ENCODE measurements around the gene PCNX3. TPM values are rescaled to one million over a fixed set of nuclear protein-coding genes. Genes with fewer than 3 reads are reported as not detected.

PCNX3 gene
- total and polyA plus RNA-seq, 2 of the 13 experiments (the other 11 are each of a cell fraction or from before 2014, with no cell fraction given), result 16.2 to 23.0 TPM

DNA sequence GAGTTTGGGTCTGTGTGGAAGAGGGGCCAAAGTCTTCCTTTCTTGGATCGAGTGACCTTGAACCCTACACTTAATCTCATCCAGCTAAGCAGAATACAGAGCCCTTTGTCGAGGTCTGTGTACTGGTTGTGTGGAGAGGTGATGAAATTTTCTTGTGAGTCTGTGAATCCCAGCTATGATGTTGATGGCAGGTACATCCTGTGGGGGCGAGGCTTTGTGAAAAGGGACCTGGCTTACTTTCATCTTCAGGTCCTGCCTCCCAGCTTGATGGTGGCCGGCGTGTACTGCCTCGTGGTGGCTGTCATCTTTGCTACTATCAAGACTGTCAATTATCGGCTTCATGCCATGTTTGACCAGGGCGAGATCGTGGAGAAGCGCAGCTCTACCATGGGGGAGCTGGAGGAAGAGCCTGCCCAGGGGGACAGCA, 1.0 kb downstream of the PCNX3 start (continued):
- TF ChIP-seq, protein P1, sequence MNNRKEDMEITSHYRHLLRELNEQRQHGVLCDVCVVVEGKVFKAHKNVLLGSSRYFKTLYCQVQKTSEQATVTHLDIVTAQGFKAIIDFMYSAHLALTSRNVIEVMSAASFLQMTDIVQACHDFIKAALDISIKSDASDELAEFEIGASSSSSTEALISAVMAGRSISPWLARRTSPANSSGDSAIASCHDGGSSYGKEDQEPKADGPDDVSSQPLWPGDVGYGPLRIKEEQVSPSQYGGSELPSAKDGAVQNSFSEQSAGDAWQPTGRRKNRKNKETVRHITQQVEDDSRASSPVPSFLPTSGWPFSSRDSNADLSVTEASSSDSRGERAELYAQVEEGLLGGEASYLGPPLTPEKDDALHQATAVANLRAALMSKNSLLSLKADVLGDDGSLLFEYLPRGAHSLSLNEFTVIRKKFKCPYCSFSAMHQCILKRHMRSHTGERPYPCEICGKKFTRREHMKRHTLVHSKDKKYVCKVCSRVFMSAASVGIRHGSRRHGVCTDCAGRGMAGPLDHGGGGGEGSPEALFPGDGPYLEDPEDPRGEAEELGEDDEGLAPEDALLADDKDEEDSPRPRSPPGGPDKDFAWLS (CRISPR knock-in tag; IDR thresholded peaks at IDR 0.05; ENCODE audit: borderline replicate concordance), result no peak
- TF ChIP-seq, protein P2, sequence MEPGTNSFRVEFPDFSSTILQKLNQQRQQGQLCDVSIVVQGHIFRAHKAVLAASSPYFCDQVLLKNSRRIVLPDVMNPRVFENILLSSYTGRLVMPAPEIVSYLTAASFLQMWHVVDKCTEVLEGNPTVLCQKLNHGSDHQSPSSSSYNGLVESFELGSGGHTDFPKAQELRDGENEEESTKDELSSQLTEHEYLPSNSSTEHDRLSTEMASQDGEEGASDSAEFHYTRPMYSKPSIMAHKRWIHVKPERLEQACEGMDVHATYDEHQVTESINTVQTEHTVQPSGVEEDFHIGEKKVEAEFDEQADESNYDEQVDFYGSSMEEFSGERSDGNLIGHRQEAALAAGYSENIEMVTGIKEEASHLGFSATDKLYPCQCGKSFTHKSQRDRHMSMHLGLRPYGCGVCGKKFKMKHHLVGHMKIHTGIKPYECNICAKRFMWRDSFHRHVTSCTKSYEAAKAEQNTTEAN (CRISPR knock-in tag; conservative IDR thresholded peaks at IDR 0.05), result no peak
- TF ChIP-seq ZNF709 (CRISPR knock-in tag; IDR thresholded peaks at IDR 0.05) (0 out of 2 replicates have a peak, but pooled peaks have one; percentile 33), ZNF446 (CRISPR knock-in tag; IDR thresholded peaks at IDR 0.05) (0 out of 2 replicates have a peak, but pooled peaks have one; percentile 33), SOX6 (IDR thresholded peaks at IDR 0.05) (no peak), SOX6 (CRISPR knock-in tag; IDR thresholded peaks at IDR 0.05) (peak; percentile 73; the same call in 1 of the 2 replicates), PAX8 (CRISPR knock-in tag; IDR thresholded peaks at IDR 0.05; ENCODE audit: borderline replicate concordance) (no peak), MXI1 (IDR thresholded peaks at IDR 0.05; ENCODE audit: borderline replicate concordance, low read depth, low read length) (peak; percentile 54; the same call in 1 of the 3 replicates), POLR2AphosphoS2 (IDR thresholded peaks at IDR 0.05; ENCODE audit: low read depth, low read length) (peak; percentile 80; the same call in 1 of the 2 replicates), THAP11 (CRISPR knock-in tag; IDR thresholded peaks at IDR 0.05) (0 out of 2 replicates have a peak, but pooled peaks have one; percentile 30), NONO (IDR thresholded peaks at IDR 0.05) (no peak), NONO (CRISPR knock-in tag; conservative IDR thresholded peaks at IDR 0.05) (no peak; the same call in 1 of the 2 replicates), SKI (IDR thresholded peaks at IDR 0.05; ENCODE audit: partially characterized antibody) (peak; percentile 52), ZNF317 (CRISPR knock-in tag; IDR thresholded peaks at IDR 0.05) (no peak), SMAD3 (CRISPR knock-in tag; IDR thresholded peaks at IDR 0.05) (peak; percentile 39; the same call in 1 of the 2 replicates), HOXA3 (CRISPR knock-in tag; IDR thresholded peaks at IDR 0.05) (peak; percentile 26; the same call in 1 of the 2 replicates), IRF2 (CRISPR knock-in tag; IDR thresholded peaks at IDR 0.05) (0 out of 2 replicates have a peak, but pooled peaks have one; percentile 15), RBFOX2 (IDR thresholded peaks at IDR 0.05; ENCODE audit: low read depth, low read length) (no peak), ZNF83 (CRISPR knock-in tag; IDR thresholded peaks at IDR 0.05; ENCODE audit: borderline replicate concordance) (no peak), HNF4G (IDR thresholded peaks at IDR 0.05; ENCODE audit: borderline replicate concordance, low read depth, low read length) (peak; percentile 68), HNF4G (CRISPR knock-in tag; IDR thresholded peaks at IDR 0.05; ENCODE audit: borderline replicate concordance, low read depth) (0 out of 2 replicates have a peak, but pooled peaks have one; percentile 68), DMAP1 (CRISPR knock-in tag; IDR thresholded peaks at IDR 0.05) (peak; percentile 26)
- TF ChIP-seq, protein P3, sequence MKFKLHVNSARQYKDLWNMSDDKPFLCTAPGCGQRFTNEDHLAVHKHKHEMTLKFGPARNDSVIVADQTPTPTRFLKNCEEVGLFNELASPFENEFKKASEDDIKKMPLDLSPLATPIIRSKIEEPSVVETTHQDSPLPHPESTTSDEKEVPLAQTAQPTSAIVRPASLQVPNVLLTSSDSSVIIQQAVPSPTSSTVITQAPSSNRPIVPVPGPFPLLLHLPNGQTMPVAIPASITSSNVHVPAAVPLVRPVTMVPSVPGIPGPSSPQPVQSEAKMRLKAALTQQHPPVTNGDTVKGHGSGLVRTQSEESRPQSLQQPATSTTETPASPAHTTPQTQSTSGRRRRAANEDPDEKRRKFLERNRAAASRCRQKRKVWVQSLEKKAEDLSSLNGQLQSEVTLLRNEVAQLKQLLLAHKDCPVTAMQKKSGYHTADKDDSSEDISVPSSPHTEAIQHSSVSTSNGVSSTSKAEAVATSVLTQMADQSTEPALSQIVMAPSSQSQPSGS (CRISPR knock-in tag; IDR thresholded peaks at IDR 0.05), result peak; percentile 47; the same call in 1 of the 2 replicates
- TF ChIP-seq, protein P4, sequence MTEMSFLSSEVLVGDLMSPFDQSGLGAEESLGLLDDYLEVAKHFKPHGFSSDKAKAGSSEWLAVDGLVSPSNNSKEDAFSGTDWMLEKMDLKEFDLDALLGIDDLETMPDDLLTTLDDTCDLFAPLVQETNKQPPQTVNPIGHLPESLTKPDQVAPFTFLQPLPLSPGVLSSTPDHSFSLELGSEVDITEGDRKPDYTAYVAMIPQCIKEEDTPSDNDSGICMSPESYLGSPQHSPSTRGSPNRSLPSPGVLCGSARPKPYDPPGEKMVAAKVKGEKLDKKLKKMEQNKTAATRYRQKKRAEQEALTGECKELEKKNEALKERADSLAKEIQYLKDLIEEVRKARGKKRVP (CRISPR knock-in tag; IDR thresholded peaks at IDR 0.05), result peak in 1 of 2 experiments; percentile 79; a peak in 2 of 4 replicates
- TF ChIP-seq, protein P5, sequence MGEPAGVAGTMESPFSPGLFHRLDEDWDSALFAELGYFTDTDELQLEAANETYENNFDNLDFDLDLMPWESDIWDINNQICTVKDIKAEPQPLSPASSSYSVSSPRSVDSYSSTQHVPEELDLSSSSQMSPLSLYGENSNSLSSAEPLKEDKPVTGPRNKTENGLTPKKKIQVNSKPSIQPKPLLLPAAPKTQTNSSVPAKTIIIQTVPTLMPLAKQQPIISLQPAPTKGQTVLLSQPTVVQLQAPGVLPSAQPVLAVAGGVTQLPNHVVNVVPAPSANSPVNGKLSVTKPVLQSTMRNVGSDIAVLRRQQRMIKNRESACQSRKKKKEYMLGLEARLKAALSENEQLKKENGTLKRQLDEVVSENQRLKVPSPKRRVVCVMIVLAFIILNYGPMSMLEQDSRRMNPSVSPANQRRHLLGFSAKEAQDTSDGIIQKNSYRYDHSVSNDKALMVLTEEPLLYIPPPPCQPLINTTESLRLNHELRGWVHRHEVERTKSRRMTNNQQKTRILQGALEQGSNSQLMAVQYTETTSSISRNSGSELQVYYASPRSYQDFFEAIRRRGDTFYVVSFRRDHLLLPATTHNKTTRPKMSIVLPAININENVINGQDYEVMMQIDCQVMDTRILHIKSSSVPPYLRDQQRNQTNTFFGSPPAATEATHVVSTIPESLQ (CRISPR knock-in tag; conservative IDR thresholded peaks at IDR 0.05), result no peak
